Chondrocyte (in vitro differentiated cells): ENCODE results near the gene LCMT1. TPM values are rescaled to one million over a fixed set of nuclear protein-coding genes. Genes with fewer than 3 reads are reported as not detected.
A peak's percentile ranks its signal among the peaks of the same experiment; 100 is the strongest.
"Not testable (repeated sequence)": the region's sequence is repeated elsewhere in the genome, so short reads cannot be mapped to it uniquely, and the experiment has no call there.

Experiments used
- DNase-seq: peaks from one replicate; pipeline ENCODE4 v3.0.0; 2021; ENCODE audit warnings: mixed read lengths, low spot score
- H3K27ac Mint-ChIP-seq: one replicate; pipeline ENCODE4 v1.8.0; 2021; ENCODE audit warnings: mild to moderate bottlenecking, moderate library complexity, mixed read lengths; ENCODE audit not compliant: unreplicated experiment
- H3K27me3 Mint-ChIP-seq: 2 replicates; pipeline ENCODE4 v1.8.0; 2021; ENCODE audit warnings: low read depth, mixed read lengths
- H3K36me3 Mint-ChIP-seq: 2 replicates; pipeline ENCODE4 v1.8.0; 2021; ENCODE audit warnings: low read depth, mixed read lengths
- H3K4me1 Mint-ChIP-seq: 2 replicates; pipeline ENCODE4 v1.8.0; 2021; ENCODE audit warnings: low read depth, mild to moderate bottlenecking, mixed read lengths
- H3K4me3 Mint-ChIP-seq: one replicate; pipeline ENCODE4 v1.8.0; 2021; ENCODE audit warnings: mild to moderate bottlenecking, moderate library complexity, mixed read lengths; ENCODE audit not compliant: unreplicated experiment
- H3K9me3 Mint-ChIP-seq: 2 replicates; pipeline ENCODE4 v1.8.0; 2021; ENCODE audit warnings: low read depth, mixed read lengths
- long read RNA-seq: library from polyadenylated mRNA; stranded (forward); transcript quantifications from one replicate; pipeline ENCODE4 v2.0.0, GENCODE V29; 2021
- total RNA-seq: library from RNA; stranded (reverse); gene quantifications from 3 replicates; pipeline ENCODE4 v1.2.1, GENCODE V29; 2021
- TF ChIP-seq, protein P1 (sequence below): fragments of 200-600 bp; sonication (generic); IDR thresholded peaks from 2 replicates; pipeline ENCODE4 v1.5.0; 2021; ENCODE audit warnings: antibody characterized with exemption, mild to moderate bottlenecking, moderate library complexity

Gene LCMT1
- total RNA-seq = 35.4 to 37.1 TPM (median 35.5 TPM) in 3 replicates
- long read RNA-seq, transcript LCMT1-201 (12 exons, 1,529 nt) = minor isoform, 5 of 42 reads
- long read RNA-seq, transcript LCMT1-203 (11 exons, 1,368 nt) = major isoform, 28 of 42 reads
- long read RNA-seq, partial matches to known transcripts = 0 of 42 reads
- long read RNA-seq, other reads (novel, unspliced or antisense) = 9 of 42 reads

- no peaks in the 10 kb centered on the region for H3K9me3 Mint-ChIP-seq
- peak within 1 kb of the TSS; percentile 81 for H3K4me3 Mint-ChIP-seq
- DNase-seq = no peak
- no peaks in the 10 kb centered on the region for H3K36me3 Mint-ChIP-seq
- H3K27ac Mint-ChIP-seq = peak within 1 kb of the TSS; percentile 96
- no peaks in the 10 kb centered on the region for H3K27me3 Mint-ChIP-seq
- H3K4me1 Mint-ChIP-seq = peaks cover 52% of the 10 kb centered on the region
- TF ChIP-seq, protein P1, sequence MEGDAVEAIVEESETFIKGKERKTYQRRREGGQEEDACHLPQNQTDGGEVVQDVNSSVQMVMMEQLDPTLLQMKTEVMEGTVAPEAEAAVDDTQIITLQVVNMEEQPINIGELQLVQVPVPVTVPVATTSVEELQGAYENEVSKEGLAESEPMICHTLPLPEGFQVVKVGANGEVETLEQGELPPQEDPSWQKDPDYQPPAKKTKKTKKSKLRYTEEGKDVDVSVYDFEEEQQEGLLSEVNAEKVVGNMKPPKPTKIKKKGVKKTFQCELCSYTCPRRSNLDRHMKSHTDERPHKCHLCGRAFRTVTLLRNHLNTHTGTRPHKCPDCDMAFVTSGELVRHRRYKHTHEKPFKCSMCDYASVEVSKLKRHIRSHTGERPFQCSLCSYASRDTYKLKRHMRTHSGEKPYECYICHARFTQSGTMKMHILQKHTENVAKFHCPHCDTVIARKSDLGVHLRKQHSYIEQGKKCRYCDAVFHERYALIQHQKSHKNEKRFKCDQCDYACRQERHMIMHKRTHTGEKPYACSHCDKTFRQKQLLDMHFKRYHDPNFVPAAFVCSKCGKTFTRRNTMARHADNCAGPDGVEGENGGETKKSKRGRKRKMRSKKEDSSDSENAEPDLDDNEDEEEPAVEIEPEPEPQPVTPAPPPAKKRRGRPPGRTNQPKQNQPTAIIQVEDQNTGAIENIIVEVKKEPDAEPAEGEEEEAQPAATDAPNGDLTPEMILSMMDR = peak; percentile 43
Measured at GRCh38 chr16:25111403-25112166, at the start of gene LCMT1. Gene LCMT1, plus strand, starts transcription at chr16:25111742. Its CDS starts 142 bp downstream, at chr16:25111884.

DNA sequence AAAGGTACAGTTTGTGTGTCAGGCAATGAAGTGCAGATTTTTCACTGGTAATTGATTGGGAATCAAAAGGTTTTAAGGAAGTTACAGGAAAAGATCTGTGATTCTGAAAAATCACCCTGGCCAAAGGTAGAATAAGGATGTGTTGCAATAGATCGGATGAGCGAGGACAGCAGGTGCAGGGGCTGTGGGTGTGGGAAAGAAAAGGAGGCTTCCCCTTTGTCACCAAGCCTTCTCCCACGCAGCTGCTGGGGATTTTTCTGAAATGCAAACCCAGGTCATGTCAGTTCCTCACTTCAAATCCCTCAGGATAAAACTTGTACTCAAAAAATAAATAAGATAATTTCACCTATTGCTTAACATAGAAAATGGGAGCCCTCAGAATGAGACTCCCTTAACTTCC, 48.4 kb upstream of the LCMT1 start:
- Mint-ChIP-seq H3K4me1 (peaks cover 17% of the 10 kb centered on the region), H3K4me3 (no peak overlapping the region), H3K36me3 (no peaks in the 10 kb centered on the region), H3K27ac (no peak overlapping the region), H3K27me3 (no peaks in the 10 kb centered on the region), H3K9me3 (no peaks in the 10 kb centered on the region)
- TF ChIP-seq, protein P1 = no peak
- no peak for DNase-seq

- H3K9me3 Mint-ChIP-seq = no peaks in the 10 kb centered on the region
Measured at GRCh38 chr16:25063865-25064264, 47.7 kb upstream of the LCMT1 start.

GRCh38 chr16:25064281-25064680, 47.3 kb upstream of the LCMT1 start:
- not testable (repeated sequence) for DNase-seq, H3K9me3 Mint-ChIP-seq, H3K27me3 Mint-ChIP-seq, H3K4me3 Mint-ChIP-seq, H3K36me3 Mint-ChIP-seq
- Mint-ChIP-seq H3K27ac (peak overlapping the region; percentile 13), H3K4me1 (peaks cover 17% of the 10 kb centered on the region)

More at GRCh38 chr16:25063865-25064264, 47.7 kb upstream of the LCMT1 start:
- DNase-seq = no peak
- no peaks in the 10 kb centered on the region for H3K36me3 Mint-ChIP-seq
- no peak overlapping the region for H3K4me3 Mint-ChIP-seq
- H3K27me3 Mint-ChIP-seq = no peaks in the 10 kb centered on the region
- peaks cover 17% of the 10 kb centered on the region for H3K4me1 Mint-ChIP-seq
- TF ChIP-seq, protein P1 = no peak
- no peak overlapping the region for H3K27ac Mint-ChIP-seq

DNA sequence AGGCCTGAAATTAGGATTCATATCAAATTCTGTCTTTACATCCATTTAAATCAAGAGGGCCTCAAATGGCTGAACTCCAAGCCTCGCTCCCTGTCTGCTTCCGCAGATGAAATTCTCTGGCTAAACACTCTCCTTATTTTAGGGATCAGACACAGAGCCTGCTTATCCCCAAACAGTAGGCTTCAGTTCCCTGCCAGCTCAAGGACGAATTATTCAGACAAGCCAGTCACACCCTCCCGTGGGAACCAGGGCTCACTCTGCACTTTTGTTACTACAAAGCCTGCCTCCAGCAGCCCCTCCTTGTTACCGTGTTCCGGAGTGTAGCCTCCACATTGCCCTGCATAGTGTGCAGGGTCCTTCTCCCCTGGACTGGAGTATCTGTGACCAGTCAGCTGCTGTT, 46.6 kb upstream of the LCMT1 start:
- DNase-seq = no peak
- Mint-ChIP-seq H3K27me3 (no peaks in the 10 kb centered on the region), H3K9me3 (no peaks in the 10 kb centered on the region), H3K4me3 (no peak overlapping the region), H3K27ac (peak overlapping the region; percentile 55), H3K4me1 (peaks cover 17% of the 10 kb centered on the region), H3K36me3 (no peaks in the 10 kb centered on the region)
- TF ChIP-seq, protein P1 = no peak
